Tracheal epithelial cell (primary cell): ENCODE data around the gene CT45A8. TPM values are rescaled to one million over a fixed set of nuclear protein-coding genes. Genes with fewer than 3 reads are reported as not detected.

ENCODE experiments used
- total RNA-seq: library from RNA; depleted of rRNA; stranded (reverse); fragments of >200 nt; gene quantifications from 2 replicates; pipeline ENCODE4 v1.2.1, GENCODE V29; 2014

CT45A8 gene
- not detected in 2 replicates for total RNA-seq

GRCh38 chrX:135854438-135854837 lies at the start of gene CT45A8:
Gene CT45A8, minus strand, starts transcription at chrX:135854538. Its CDS starts 3,755 bp downstream, at chrX:135850783.

GRCh38 chrX:135893294-135893817 lies 39.0 kb upstream of the CT45A8 start, which contains the start of the genes CT45A10 and SAGE1:
Gene CT45A10, minus strand, starts transcription at chrX:135893444. Its CDS starts 8,100 bp downstream, at chrX:135885344.
Gene SAGE1, plus strand, starts transcription at chrX:135893716. Its CDS starts 2,527 bp downstream, at chrX:135896243.

GRCh38 chrX:135871712-135872111 lies 17.4 kb upstream of the CT45A8 start, which contains the start of gene CT45A9:
Gene CT45A9, minus strand, starts transcription at chrX:135871812. Its CDS starts 3,751 bp downstream, at chrX:135868061.

GRCh38 chrX:135837180-135837579 lies 17.2 kb downstream of the CT45A8 start, which contains the start of gene CT45A7:
Gene CT45A7, minus strand, starts transcription at chrX:135837280. Its CDS starts 3,747 bp downstream, at chrX:135833533.

GRCh38 chrX:135819912-135820311 lies 34.4 kb downstream of the CT45A8 start, which contains the start of gene CT45A2:
Gene CT45A2, minus strand, starts transcription at chrX:135820012. Its CDS starts 3,747 bp downstream, at chrX:135816265.

GRCh38 chrX:135802687-135803086 lies 51.7 kb downstream of the CT45A8 start, which contains the start of gene CT45A6:
Gene CT45A6, minus strand, starts transcription at chrX:135802787. Its CDS starts 3,794 bp downstream, at chrX:135798993.

Other genes starting within 250 kb of the CT45A8 start
- not detected in 2 replicates for gene CT45A1, start 140.9 kb downstream of the CT45A8 start, total RNA-seq
- not detected in 2 replicates for gene CT45A3, start 86.3 kb downstream of the CT45A8 start, total RNA-seq
- gene CT45A5, start 69.0 kb downstream of the CT45A8 start, total RNA-seq = not detected in 2 replicates
- gene CT45A6, start 51.8 kb downstream of the CT45A8 start, total RNA-seq = not detected in 2 replicates
- not detected in 2 replicates for gene CT45A2, start 34.5 kb downstream of the CT45A8 start, total RNA-seq
- gene CT45A7, start 17.3 kb downstream of the CT45A8 start, total RNA-seq = not detected in 2 replicates
- gene CT45A9, start 17.3 kb upstream of the CT45A8 start, total RNA-seq = not detected in 2 replicates
- gene CT45A10, start 38.9 kb upstream of the CT45A8 start, total RNA-seq = not detected in 2 replicates
- gene SAGE1, start 39.2 kb upstream of the CT45A8 start, total RNA-seq = not detected in 2 replicates
- 9.4 and 13.9 TPM in 2 replicates for gene MMGT1, start 119.5 kb upstream of the CT45A8 start, total RNA-seq
- gene SLC9A6, start 130.9 kb upstream of the CT45A8 start, total RNA-seq = 15.2 and 19.6 TPM in 2 replicates